Endodermal cell (in vitro differentiated cells): ENCODE data around the gene CSDE1. TPM values are rescaled to one million over a fixed set of nuclear protein-coding genes. Genes with fewer than 3 reads are reported as not detected.
A peak's percentile ranks its signal among the peaks of the same experiment; 100 is the strongest.

Experiments
- DNase-seq: peaks from one replicate; pipeline ENCODE4 v3.0.0-alpha.2; 2017
- H3K27ac ChIP-seq: 2 replicates; pipeline ENCODE4 v1.5.1; 2013; ENCODE audit warnings: mild to moderate bottlenecking, low read depth, low read length, moderate library complexity
- H3K27me3 ChIP-seq: 2 replicates; pipeline ENCODE4 v1.6.1; 2013; ENCODE audit warnings: mild to moderate bottlenecking, low read length, moderate library complexity; ENCODE audit not compliant: insufficient read depth, control insufficient read depth, poor library complexity, severe bottlenecking
- H3K36me3 ChIP-seq: 2 replicates; pipeline ENCODE4 v1.7.0; 2013; ENCODE audit warnings: mild to moderate bottlenecking, low read length, moderate library complexity; ENCODE audit not compliant: control insufficient read depth, insufficient read depth
- H3K4me1 ChIP-seq: one replicate; pipeline ENCODE4 v1.7.0; 2013; ENCODE audit warnings: low read length; ENCODE audit not compliant: control insufficient read depth, insufficient read depth
- H3K4me3 ChIP-seq: 2 replicates; pipeline ENCODE4 v1.5.1; 2013; ENCODE audit warnings: mild to moderate bottlenecking, low read length, moderate library complexity
- H3K9ac ChIP-seq: 2 replicates; pipeline ENCODE4 v1.6.1; 2013; ENCODE audit warnings: mild to moderate bottlenecking, low read length, moderate library complexity; ENCODE audit not compliant: poor library complexity, severe bottlenecking; ENCODE audit errors: extremely low read depth
- H3K9me3 ChIP-seq: 2 replicates; pipeline ENCODE4 v1.6.1; 2013; ENCODE audit warnings: mild to moderate bottlenecking, low read length, moderate library complexity; ENCODE audit not compliant: control insufficient read depth
- H3K27ac Mint-ChIP-seq: 2 replicates; pipeline ENCODE4 v1.8.0; 2020; ENCODE audit warnings: mixed read lengths
- H3K27me3 Mint-ChIP-seq: 2 replicates; pipeline ENCODE4 v1.8.0; 2021; ENCODE audit warnings: mild to moderate bottlenecking, mixed read lengths; ENCODE audit not compliant: insufficient read depth
- H3K36me3 Mint-ChIP-seq: 2 replicates; pipeline ENCODE4 v1.8.0; 2020; ENCODE audit warnings: low read depth, mixed read lengths
- H3K4me1 Mint-ChIP-seq: 2 replicates; pipeline ENCODE4 v1.8.0; 2020; ENCODE audit warnings: mixed read lengths
- H3K4me3 Mint-ChIP-seq: 2 replicates; pipeline ENCODE4 v1.8.0; 2020; ENCODE audit warnings: mild to moderate bottlenecking, moderate library complexity, mixed read lengths
- H3K9me3 Mint-ChIP-seq: 2 replicates; pipeline ENCODE4 v1.8.0; 2020; ENCODE audit warnings: mild to moderate bottlenecking, mixed read lengths
- WGBS, 2 experiments: methylation state at CpG; one replicate each; pipeline versions ENCODE4 v1.1.5 to v1.1.7; 2013; ENCODE audit warnings: missing lambda C conversion rate in 2 of 2, mixed read lengths in 1 of 2; ENCODE audit not compliant: insufficient coverage in 1 of 2, insufficient read length in 1 of 2; 5-methylcytosine and 5-hydroxymethylcytosine counted together
- total RNA-seq, 2 donors: library from RNA; stranded (reverse); fragmentation: NEBNext Ultra II Directional in 1 of 2; extraction: Animal tissue kit (Norgen Biotek cat#: 25700) in 1 of 2; gene quantifications; 2 replicates in 1 of 2; 3 replicates in 1 of 2; pipeline ENCODE4 v1.2.1, GENCODE V29; 2021
- TF ChIP-seq, protein P1 (sequence below): fragments of 200-600 bp; sonication (generic); conservative IDR thresholded peaks from 2 replicates; pipeline ENCODE4 v1.5.0; 2021; ENCODE audit warnings: antibody characterized with exemption, mild to moderate bottlenecking

The CSDE1 gene
- total RNA-seq, 2 donors from 2014 or later: 491 to 517 TPM

GRCh38 chr1:114718661-114719423, 38.9 kb downstream of the CSDE1 start:
- Mint-ChIP-seq H3K4me3 (no peak overlapping the region), H3K36me3 (peaks cover 66% of the 10 kb centered on the region), H3K27ac (no peak overlapping the region), H3K9me3 (no peaks in the 10 kb centered on the region), H3K27me3 (no peaks in the 10 kb centered on the region), H3K4me1 (peaks cover 11% of the 10 kb centered on the region)
- Histone ChIP-seq H3K27me3 (no peaks in the 10 kb centered on the region), H3K4me1 (peaks cover 5% of the 10 kb centered on the region), H3K9me3 (no peaks in the 10 kb centered on the region), H3K9ac (no peak overlapping the region), H3K36me3 (peaks cover 84% of the 10 kb centered on the region), H3K4me3 (no peak overlapping the region), H3K27ac (no peak overlapping the region)
- WGBS, 2 experiments: 93 to 96% methylated on average over 4 to 11 of the region's 11 CpGs
- TF ChIP-seq, protein P1, sequence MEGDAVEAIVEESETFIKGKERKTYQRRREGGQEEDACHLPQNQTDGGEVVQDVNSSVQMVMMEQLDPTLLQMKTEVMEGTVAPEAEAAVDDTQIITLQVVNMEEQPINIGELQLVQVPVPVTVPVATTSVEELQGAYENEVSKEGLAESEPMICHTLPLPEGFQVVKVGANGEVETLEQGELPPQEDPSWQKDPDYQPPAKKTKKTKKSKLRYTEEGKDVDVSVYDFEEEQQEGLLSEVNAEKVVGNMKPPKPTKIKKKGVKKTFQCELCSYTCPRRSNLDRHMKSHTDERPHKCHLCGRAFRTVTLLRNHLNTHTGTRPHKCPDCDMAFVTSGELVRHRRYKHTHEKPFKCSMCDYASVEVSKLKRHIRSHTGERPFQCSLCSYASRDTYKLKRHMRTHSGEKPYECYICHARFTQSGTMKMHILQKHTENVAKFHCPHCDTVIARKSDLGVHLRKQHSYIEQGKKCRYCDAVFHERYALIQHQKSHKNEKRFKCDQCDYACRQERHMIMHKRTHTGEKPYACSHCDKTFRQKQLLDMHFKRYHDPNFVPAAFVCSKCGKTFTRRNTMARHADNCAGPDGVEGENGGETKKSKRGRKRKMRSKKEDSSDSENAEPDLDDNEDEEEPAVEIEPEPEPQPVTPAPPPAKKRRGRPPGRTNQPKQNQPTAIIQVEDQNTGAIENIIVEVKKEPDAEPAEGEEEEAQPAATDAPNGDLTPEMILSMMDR: no peak
- no peak for DNase-seq

- peak within 1 kb of the TSS; percentile 97 for H3K9ac ChIP-seq
- Mint-ChIP-seq H3K4me1 (peaks cover 9% of the 10 kb centered on the region), H3K9me3 (no peaks in the 10 kb centered on the region), H3K4me3 (peak within 1 kb of the TSS; percentile 100), H3K36me3 (peaks cover 66% of the 10 kb centered on the region), H3K27ac (peak within 1 kb of the TSS; percentile 100), H3K27me3 (no peaks in the 10 kb centered on the region)
- peak; percentile 97 for DNase-seq
- TF ChIP-seq, protein P1: no peak
- peaks cover 5% of the 10 kb centered on the region for H3K4me1 ChIP-seq
- peak within 1 kb of the TSS; percentile 97 for H3K4me3 ChIP-seq
- 0% methylated on average over 9 to 38 of the region's 38 CpGs for WGBS, 2 experiments
- no peaks in the 10 kb centered on the region for H3K27me3 ChIP-seq
- H3K36me3 ChIP-seq: peaks cover 84% of the 10 kb centered on the region
- H3K27ac ChIP-seq: peak within 1 kb of the TSS; percentile 81
- H3K9me3 ChIP-seq: no peaks in the 10 kb centered on the region
These were observed 41.2 kb downstream of the CSDE1 start, which contains the start of gene NRAS for GRCh38 chr1:114716304-114717170. Gene NRAS (minus strand): TSS chr1:114716771. CDS start chr1:114716160, 611 bp downstream.

DNA sequence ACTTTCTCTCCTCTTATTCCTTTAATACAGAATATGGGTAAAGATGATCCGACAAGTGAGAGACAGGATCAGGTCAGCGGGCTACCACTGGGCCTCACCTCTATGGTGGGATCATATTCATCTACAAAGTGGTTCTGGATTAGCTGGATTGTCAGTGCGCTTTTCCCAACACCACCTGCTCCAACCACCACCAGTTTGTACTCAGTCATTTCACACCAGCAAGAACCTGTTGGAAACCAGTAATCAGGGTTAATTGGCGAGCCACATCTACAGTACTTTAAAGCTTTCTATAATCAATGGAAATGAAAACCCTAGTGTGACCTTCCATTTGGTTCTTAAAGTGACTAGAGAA, 41.9 kb downstream of the CSDE1 start:
- Mint-ChIP-seq H3K36me3 (peaks cover 65% of the 10 kb centered on the region), H3K4me1 (peaks cover 9% of the 10 kb centered on the region), H3K27me3 (no peaks in the 10 kb centered on the region), H3K9me3 (no peaks in the 10 kb centered on the region), H3K4me3 (peak overlapping the region; percentile 100), H3K27ac (peak overlapping the region; percentile 100)
- Histone ChIP-seq H3K36me3 (peaks cover 83% of the 10 kb centered on the region), H3K4me1 (peaks cover 5% of the 10 kb centered on the region), H3K4me3 (peak overlapping the region; percentile 97), H3K27me3 (no peaks in the 10 kb centered on the region), H3K9ac (peak overlapping the region; percentile 97), H3K9me3 (no peaks in the 10 kb centered on the region), H3K27ac (peak overlapping the region; percentile 81)
- TF ChIP-seq, protein P1: no peak
- 36 to 40% methylated on average over 2 to 4 of the region's 4 CpGs for WGBS, 2 experiments
- DNase-seq: no peak
